Neuronal stem cell (in vitro differentiated cells): ENCODE data around the gene SRD5A2.

ENCODE experiments used
- DNase-seq: peaks from one replicate; pipeline ENCODE4 v3.0.0-alpha.2; 2013; ENCODE audit warnings: low spot score
- H2AFZ ChIP-seq: one replicate; pipeline ENCODE4 v1.6.1; 2013; ENCODE audit warnings: mild to moderate bottlenecking, low read length, inconsistent platforms
- H2AK5ac ChIP-seq: 2 replicates; pipeline ENCODE4 v1.6.1; 2013; ENCODE audit warnings: low read depth, mild to moderate bottlenecking, inconsistent platforms, low read length, moderate library complexity, mixed read lengths
- H2BK120ac ChIP-seq: 2 replicates; pipeline ENCODE4 v1.6.1; 2013; ENCODE audit warnings: low read depth, mild to moderate bottlenecking, inconsistent platforms, low read length, moderate library complexity, mixed read lengths
- H2BK12ac ChIP-seq: one replicate; pipeline ENCODE4 v1.6.1; 2013; ENCODE audit warnings: low read length, inconsistent platforms
- H2BK15ac ChIP-seq: 2 replicates; pipeline ENCODE4 v1.6.1; 2013; ENCODE audit warnings: mild to moderate bottlenecking, low read length, inconsistent platforms, mixed read lengths
- H2BK5ac ChIP-seq: one replicate; pipeline ENCODE4 v1.6.1; 2013; ENCODE audit warnings: inconsistent platforms, mild to moderate bottlenecking, low read length, moderate library complexity
- H3K14ac ChIP-seq: one replicate; pipeline ENCODE4 v1.6.1; 2013; ENCODE audit warnings: low read length, inconsistent platforms
- H3K18ac ChIP-seq: 2 replicates; pipeline ENCODE4 v1.6.1; 2013; ENCODE audit warnings: low read length, inconsistent platforms
- H3K23ac ChIP-seq: 2 replicates; pipeline ENCODE4 v1.6.1; 2013; ENCODE audit warnings: low read depth, mild to moderate bottlenecking, mixed read lengths, low read length, inconsistent platforms; ENCODE audit not compliant: poor library complexity
- H3K27ac ChIP-seq: replicated peaks from 3 replicates; pipeline ENCODE4 v1.5.1; 2013; ENCODE audit warnings: low read length, inconsistent platforms
- H3K27me3 ChIP-seq, 3 experiments: 2 replicates each; pipeline ENCODE4 v1.6.1; 2013; ENCODE audit warnings: low read length in 3 of 3, mild to moderate bottlenecking in 2 of 3, inconsistent platforms in 1 of 3, low read depth in 1 of 3, mixed read lengths in 1 of 3, moderate library complexity in 1 of 3; ENCODE audit not compliant: control insufficient read depth in 3 of 3, insufficient read depth in 3 of 3
- H3K36me3 ChIP-seq, 2 donors: replicated peaks in 1 of 2; 2 replicates each; pipeline ENCODE4 v1.6.1; 2013; ENCODE audit warnings: low read length in 2 of 2; ENCODE audit not compliant: control insufficient read depth in 2 of 2, insufficient read depth in 2 of 2
- H3K4ac ChIP-seq: 2 replicates; pipeline ENCODE4 v1.6.1; 2013; ENCODE audit warnings: inconsistent platforms, mild to moderate bottlenecking, low read length, moderate library complexity
- H3K4me1 ChIP-seq, 2 donors: 1 replicate in 1 of 2; 2 replicates in 1 of 2; pipeline ENCODE4 v1.6.1; 2013; ENCODE audit warnings: low read length in 2 of 2, low read depth in 1 of 2; ENCODE audit not compliant: control insufficient read depth in 2 of 2, insufficient read depth in 1 of 2
- H3K4me2 ChIP-seq: one replicate; pipeline ENCODE4 v1.6.1; 2013; ENCODE audit warnings: mild to moderate bottlenecking, low read length, inconsistent platforms; ENCODE audit not compliant: insufficient read depth, poor library complexity, severe bottlenecking
- H3K4me3 ChIP-seq, 2 donors: 2 replicates each; pipeline ENCODE4 v1.5.1; 2013; ENCODE audit warnings: low read length in 2 of 2, mild to moderate bottlenecking in 2 of 2, inconsistent platforms in 1 of 2, moderate library complexity in 1 of 2
- H3K79me1 ChIP-seq: one replicate; pipeline ENCODE4 v1.6.1; 2013; ENCODE audit warnings: low read depth, mild to moderate bottlenecking, inconsistent platforms, low read length, moderate library complexity
- H3K9ac ChIP-seq: one replicate; pipeline ENCODE4 v1.6.1; 2013; ENCODE audit warnings: mild to moderate bottlenecking, low read depth, low read length, inconsistent platforms; ENCODE audit not compliant: poor library complexity
- H3K9me3 ChIP-seq, 2 donors: replicated peaks in 1 of 2; 2 replicates each; pipeline versions ENCODE3 to v1.6.1; 2013; ENCODE audit warnings: low read length in 2 of 2, mild to moderate bottlenecking in 2 of 2, inconsistent platforms in 1 of 2, low read depth in 1 of 2, mixed read lengths in 1 of 2, moderate library complexity in 1 of 2; ENCODE audit not compliant: control insufficient read depth in 2 of 2, insufficient read depth in 1 of 2
- H4K8ac ChIP-seq: one replicate; pipeline ENCODE4 v1.6.1; 2013; ENCODE audit warnings: low read depth, mild to moderate bottlenecking, inconsistent platforms, low read length, moderate library complexity
- H4K91ac ChIP-seq: one replicate; pipeline ENCODE4 v1.6.1; 2013; ENCODE audit warnings: low read length, low read depth, mild to moderate bottlenecking, inconsistent platforms; ENCODE audit not compliant: poor library complexity
- WGBS, 2 donors: extraction: QIAGEN DNeasy Blood & Tissue Kit; methylation state at CpG; one replicate each; pipeline ENCODE4 v1.1.7; 2013; ENCODE audit warnings: missing lambda C conversion rate in 2 of 2, mixed read lengths in 1 of 2; ENCODE audit not compliant: insufficient read length in 2 of 2, insufficient replicate concordance in 1 of 2; ENCODE audit errors: extremely low coverage in 2 of 2; 5-methylcytosine and 5-hydroxymethylcytosine counted together

Gene SRD5A2

DNA sequence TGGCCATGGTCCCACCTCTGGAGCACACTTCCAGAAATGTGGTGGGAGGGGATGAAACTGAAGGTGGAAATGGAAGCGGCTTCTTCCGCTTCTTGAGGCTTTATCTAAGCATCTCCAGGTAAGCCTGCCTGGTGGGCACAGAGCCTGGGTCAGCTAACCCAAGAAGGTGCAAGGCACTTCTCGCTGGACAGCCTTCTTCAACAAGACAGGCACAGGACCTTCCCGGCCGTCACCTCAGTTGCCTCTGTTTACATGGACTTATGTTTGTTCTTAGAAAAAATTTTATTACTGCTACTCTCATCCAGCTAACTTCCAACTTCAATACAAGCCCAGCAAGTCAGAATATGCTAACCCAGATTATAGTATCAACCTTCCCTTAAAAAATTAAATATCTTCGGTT, 51.9 kb downstream of the SRD5A2 start:
- no CpG with 5 or more reads among the region's 6 CpGs for WGBS, 2 donors
- no peaks in the 10 kb centered on the region for H3K27me3 ChIP-seq

DNA sequence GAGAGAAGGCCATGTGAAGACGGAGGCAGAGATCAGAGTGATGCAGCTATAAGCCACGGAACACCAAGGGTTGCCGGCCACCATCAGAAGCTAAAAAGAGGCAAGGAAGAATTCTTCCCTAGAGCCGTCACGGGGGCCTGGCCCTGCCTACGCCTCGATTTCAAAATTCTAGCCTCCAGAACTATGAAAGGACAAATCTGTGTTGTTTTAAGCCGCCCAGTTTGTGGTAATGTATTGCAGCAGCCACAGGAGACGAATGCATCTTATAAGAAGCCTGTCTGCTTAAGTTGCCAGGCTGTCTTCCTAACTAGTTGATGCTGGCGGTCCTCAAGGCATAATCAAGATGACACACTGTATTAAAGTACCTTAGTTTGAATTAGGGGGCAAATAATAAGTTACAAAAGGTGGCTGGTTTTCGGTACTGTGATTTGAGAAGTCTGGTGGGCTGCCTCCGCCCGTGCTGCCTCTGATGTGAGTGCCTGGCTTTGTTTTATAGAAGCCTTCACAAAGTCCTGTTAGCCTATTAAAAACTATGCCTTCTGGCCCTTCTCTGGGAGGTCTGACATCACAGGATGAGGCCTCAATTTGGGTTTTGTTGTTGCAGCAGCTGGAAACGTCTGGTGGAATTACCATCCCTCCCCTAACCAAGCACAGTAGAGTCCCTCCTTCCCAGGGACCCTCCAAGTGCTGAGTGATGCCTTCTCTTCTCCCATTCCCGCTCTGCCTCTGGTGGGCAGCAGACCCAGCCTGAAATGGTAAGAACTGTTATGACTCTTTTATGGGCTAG, 53.6 kb downstream of the SRD5A2 start:
- no peak overlapping the region for H2BK120ac ChIP-seq
- no peaks in the 10 kb centered on the region for H3K36me3 ChIP-seq
- H3K27me3 ChIP-seq, result no peaks in the 10 kb centered on the region
- DNase-seq, result no peak
- H3K9ac ChIP-seq, result no peak overlapping the region
- H2AFZ ChIP-seq, result peak overlapping the region; percentile 7
- no peak overlapping the region for H3K23ac ChIP-seq
- no peak overlapping the region for H4K91ac ChIP-seq
- H2BK5ac ChIP-seq, result no peak overlapping the region
- no peak overlapping the region for H3K4ac ChIP-seq
- H2BK15ac ChIP-seq, result no peak overlapping the region
- H3K14ac ChIP-seq, result no peak overlapping the region
- no peak overlapping the region for H3K18ac ChIP-seq
- no peaks in the 10 kb centered on the region for H3K79me1 ChIP-seq
- no peak overlapping the region for H2BK12ac ChIP-seq
- H3K9me3 ChIP-seq, result no peaks in the 10 kb centered on the region
- H3K4me1 ChIP-seq, result peaks cover 0 to 2% of the 10 kb centered on the region in 2 donors
- no CpG with 5 or more reads among the region's 15 CpGs for WGBS, 2 donors
- no peak overlapping the region for H3K4me3 ChIP-seq
- no peak overlapping the region for H2AK5ac ChIP-seq
- H4K8ac ChIP-seq, result no peak overlapping the region
- H3K27ac ChIP-seq, result no peak overlapping the region
- H3K4me2 ChIP-seq, result no peak overlapping the region

More for the DNA sequence above, 51.9 kb downstream of the SRD5A2 start:
- Histone ChIP-seq H2AK5ac (no peak overlapping the region), H3K4ac (no peak overlapping the region), H2BK5ac (no peak overlapping the region), H3K4me3 (no peak overlapping the region), H3K9ac (no peak overlapping the region), H3K9me3 (no peaks in the 10 kb centered on the region), H2BK15ac (no peak overlapping the region), H2BK120ac (no peak overlapping the region), H3K14ac (no peak overlapping the region), H3K27ac (no peak overlapping the region), H3K4me2 (no peak overlapping the region), H3K79me1 (no peaks in the 10 kb centered on the region), H2AFZ (no peak overlapping the region), H4K8ac (no peak overlapping the region), H3K36me3 (no peaks in the 10 kb centered on the region), H3K18ac (no peak overlapping the region), H2BK12ac (no peak overlapping the region), H4K91ac (no peak overlapping the region), H3K23ac (no peak overlapping the region), H3K4me1 (peaks cover 0 to 2% of the 10 kb centered on the region in 2 donors)
- no peak for DNase-seq

DNA sequence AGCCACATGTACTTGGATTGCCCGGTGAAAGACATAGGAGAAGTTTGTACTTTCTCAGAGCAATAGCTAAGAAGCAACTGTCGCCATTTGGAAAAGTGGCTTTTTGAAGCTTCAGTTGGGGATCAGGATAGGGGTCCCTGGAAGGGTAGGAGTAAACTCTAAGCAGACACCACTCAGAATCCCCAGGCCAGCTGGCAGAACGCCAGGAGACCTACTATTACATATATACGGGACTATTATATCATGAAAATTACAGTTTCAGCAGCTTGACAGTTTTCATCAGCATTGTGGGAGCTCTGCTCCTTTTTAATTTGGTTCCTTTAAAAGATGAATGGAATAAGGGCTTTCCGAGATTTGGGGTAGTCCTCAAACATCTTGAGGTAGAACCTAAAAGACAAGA, 54.9 kb downstream of the SRD5A2 start:
- Histone ChIP-seq H3K9me3 (no peaks in the 10 kb centered on the region), H3K36me3 (no peaks in the 10 kb centered on the region), H2BK12ac (no peak overlapping the region)

DNA sequence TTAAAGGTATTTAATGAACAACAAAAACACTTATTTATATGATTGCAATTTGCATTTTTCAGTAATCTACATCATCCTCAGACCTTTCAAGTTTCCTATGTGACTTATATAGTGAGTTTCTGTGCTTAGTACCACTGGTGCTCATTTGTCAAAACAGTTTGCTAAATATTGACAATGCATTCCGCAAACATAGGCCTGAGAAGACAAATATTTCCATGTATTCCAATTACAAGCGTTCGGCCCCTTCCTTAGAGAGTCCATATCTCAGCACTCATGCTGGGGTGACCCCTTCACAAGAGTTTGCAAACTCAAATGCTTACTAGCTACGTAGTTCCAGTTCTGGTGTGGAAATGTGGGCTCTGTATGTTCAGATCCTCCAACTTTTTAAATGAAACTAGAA, 56.1 kb downstream of the SRD5A2 start:
- no peak overlapping the region for H3K4me3 ChIP-seq
- no peak overlapping the region for H4K91ac ChIP-seq
- no peaks in the 10 kb centered on the region for H3K79me1 ChIP-seq
- no peak overlapping the region for H2AFZ ChIP-seq
- H3K23ac ChIP-seq, result no peak overlapping the region
- H3K4me1 ChIP-seq, result peaks cover 0 to 2% of the 10 kb centered on the region in 2 donors
- DNase-seq, result no peak
- no peak overlapping the region for H3K4me2 ChIP-seq
- no peak overlapping the region for H3K4ac ChIP-seq
- no peak overlapping the region for H3K27ac ChIP-seq
- no peaks in the 10 kb centered on the region for H3K36me3 ChIP-seq
- H3K9ac ChIP-seq, result no peak overlapping the region
- H2BK5ac ChIP-seq, result no peak overlapping the region
- H3K18ac ChIP-seq, result no peak overlapping the region
- no peaks in the 10 kb centered on the region for H3K9me3 ChIP-seq
- H2BK120ac ChIP-seq, result no peak overlapping the region
- no CpG with 5 or more reads among the region's 4 CpGs for WGBS, 2 donors
- H3K14ac ChIP-seq, result no peak overlapping the region
- H4K8ac ChIP-seq, result no peak overlapping the region
- no peak overlapping the region for H2AK5ac ChIP-seq
- H2BK15ac ChIP-seq, result no peak overlapping the region
- H3K27me3 ChIP-seq, result no peaks in the 10 kb centered on the region
- no peak overlapping the region for H2BK12ac ChIP-seq

More for the DNA sequence above, 54.9 kb downstream of the SRD5A2 start:
- no CpG with 5 or more reads among the region's 5 CpGs for WGBS, 2 donors
- no peak overlapping the region for H3K14ac ChIP-seq
- peaks cover 0 to 2% of the 10 kb centered on the region in 2 donors for H3K4me1 ChIP-seq
- H2BK15ac ChIP-seq, result no peak overlapping the region
- no peak overlapping the region for H4K8ac ChIP-seq
- H2BK5ac ChIP-seq, result no peak overlapping the region
- no peaks in the 10 kb centered on the region for H3K79me1 ChIP-seq
- no peaks in the 10 kb centered on the region for H3K27me3 ChIP-seq
- H2BK120ac ChIP-seq, result no peak overlapping the region
- no peak overlapping the region for H3K18ac ChIP-seq
- no peak overlapping the region for H3K23ac ChIP-seq
- H3K27ac ChIP-seq, result no peak overlapping the region
- H3K4me2 ChIP-seq, result no peak overlapping the region
- no peak overlapping the region for H3K4me3 ChIP-seq
- no peak overlapping the region for H2AK5ac ChIP-seq
- no peak overlapping the region for H3K9ac ChIP-seq
- H3K4ac ChIP-seq, result no peak overlapping the region
- H2AFZ ChIP-seq, result no peak overlapping the region
- DNase-seq, result no peak
- H4K91ac ChIP-seq, result no peak overlapping the region
